ENCODE results near the gene ELP4. TPM values are rescaled to one million over a fixed set of nuclear protein-coding genes. Genes with fewer than 3 reads are reported as not detected.

The ELP4 gene
- total and polyA plus RNA-seq, 2 donors (not counting 1 experiment from before 2014, with no cell fraction given), result 7.1 to 31.3 TPM

DNA sequence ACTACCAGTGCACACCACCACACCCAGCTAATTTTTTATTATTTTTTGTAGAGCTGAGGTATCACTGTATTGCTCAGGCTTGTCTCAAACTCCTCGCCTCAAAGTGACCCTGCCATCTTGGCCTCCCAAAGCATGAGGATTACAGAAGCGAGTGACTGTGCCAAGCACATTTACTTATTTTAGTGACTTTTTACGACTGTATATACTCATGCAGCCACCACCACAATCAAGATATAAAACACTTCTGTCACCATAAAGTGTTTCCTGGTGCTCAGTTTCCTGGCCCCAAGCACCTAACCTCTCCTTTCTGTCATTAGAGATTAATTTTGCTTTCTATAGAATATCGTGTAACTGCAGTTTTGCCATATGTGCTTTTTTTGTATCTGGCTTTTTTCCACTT, 25.9 kb downstream of the ELP4 start:
- H3K4me3 ChIP-seq (ENCODE audit: control extremely low read depth in 1 of 5, extremely low read depth in 1 of 5, insufficient read depth in 1 of 5, low read depth in 2 of 5, low read length in 4 of 5), result no peak overlapping the region
- no peak overlapping the region for H3K9ac ChIP-seq (ENCODE audit: low read length)
- H3K4me2 ChIP-seq (replicated peaks; ENCODE audit: low read depth, low read length, poor library complexity, severe bottlenecking), result no peak overlapping the region
- Mint-ChIP-seq H3K4me3 (no peak overlapping the region), H3K27me3 (no peaks in the 10 kb centered on the region), H3K27ac (no peak overlapping the region), H3K4me1 (no peaks in the 10 kb centered on the region), H3K9me3 (ENCODE audit: insufficient read depth) (no peaks in the 10 kb centered on the region)
- H3K9me3 ChIP-seq (ENCODE audit: control extremely low read depth in 1 of 3, control insufficient read depth in 2 of 3, insufficient read depth in 1 of 3, low read length in 2 of 3), result peaks cover 0 to 6% (median 0%) of the 10 kb centered on the region in 3 donors
- POLR2A ChIA-PET, result no interaction called here
- ATAC-seq (ENCODE audit: low read depth) (no peak), DNase-seq (no peak)
- no peaks in the 10 kb centered on the region for H3K36me3 ChIP-seq (replicated peaks in 1 of 2; ENCODE audit: control extremely low read depth in 1 of 2, control insufficient read depth in 1 of 2, extremely low read depth in 1 of 2, insufficient read depth in 2 of 2, low read length in 1 of 2)
- CTCF ChIA-PET, result no interaction called here
- TF ChIP-seq, protein P1, sequence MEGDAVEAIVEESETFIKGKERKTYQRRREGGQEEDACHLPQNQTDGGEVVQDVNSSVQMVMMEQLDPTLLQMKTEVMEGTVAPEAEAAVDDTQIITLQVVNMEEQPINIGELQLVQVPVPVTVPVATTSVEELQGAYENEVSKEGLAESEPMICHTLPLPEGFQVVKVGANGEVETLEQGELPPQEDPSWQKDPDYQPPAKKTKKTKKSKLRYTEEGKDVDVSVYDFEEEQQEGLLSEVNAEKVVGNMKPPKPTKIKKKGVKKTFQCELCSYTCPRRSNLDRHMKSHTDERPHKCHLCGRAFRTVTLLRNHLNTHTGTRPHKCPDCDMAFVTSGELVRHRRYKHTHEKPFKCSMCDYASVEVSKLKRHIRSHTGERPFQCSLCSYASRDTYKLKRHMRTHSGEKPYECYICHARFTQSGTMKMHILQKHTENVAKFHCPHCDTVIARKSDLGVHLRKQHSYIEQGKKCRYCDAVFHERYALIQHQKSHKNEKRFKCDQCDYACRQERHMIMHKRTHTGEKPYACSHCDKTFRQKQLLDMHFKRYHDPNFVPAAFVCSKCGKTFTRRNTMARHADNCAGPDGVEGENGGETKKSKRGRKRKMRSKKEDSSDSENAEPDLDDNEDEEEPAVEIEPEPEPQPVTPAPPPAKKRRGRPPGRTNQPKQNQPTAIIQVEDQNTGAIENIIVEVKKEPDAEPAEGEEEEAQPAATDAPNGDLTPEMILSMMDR (IDR thresholded peaks at IDR 0.05), result no peak
- TF ChIP-seq EZH2 (IDR thresholded peaks at IDR 0.05; ENCODE audit: borderline replicate concordance, insufficient read depth, low read depth, low read length, poor library complexity, severe bottlenecking), result no peak
- intact Hi-C loops (cut with micrococcal nuclease), result no loop called here
- H3K27me3 ChIP-seq (replicated peaks in 1 of 4; ENCODE audit: control extremely low read depth in 1 of 4, control insufficient read depth in 3 of 4, insufficient read depth in 4 of 4, low read length in 3 of 4), result no peaks in the 10 kb centered on the region
- 93% methylated on average over 3 of the region's 4 CpGs for WGBS (ENCODE audit: insufficient coverage)
- H4K20me1 ChIP-seq (ENCODE audit: control insufficient read depth, insufficient read depth, low read length, poor library complexity, severe bottlenecking), result no peaks in the 10 kb centered on the region
- H3K79me2 ChIP-seq (ENCODE audit: control insufficient read depth, insufficient read depth, low read length), result no peaks in the 10 kb centered on the region
- no peak overlapping the region for H2AFZ ChIP-seq (ENCODE audit: insufficient read depth, low read depth, low read length, poor library complexity, severe bottlenecking)
- H3K27ac ChIP-seq (ENCODE audit: low read length in 2 of 2), result no peak overlapping the region
- H3K4me1 ChIP-seq (ENCODE audit: control insufficient read depth in 2 of 2, insufficient read depth in 2 of 2, low read length in 2 of 2), result no peaks in the 10 kb centered on the region

DNA sequence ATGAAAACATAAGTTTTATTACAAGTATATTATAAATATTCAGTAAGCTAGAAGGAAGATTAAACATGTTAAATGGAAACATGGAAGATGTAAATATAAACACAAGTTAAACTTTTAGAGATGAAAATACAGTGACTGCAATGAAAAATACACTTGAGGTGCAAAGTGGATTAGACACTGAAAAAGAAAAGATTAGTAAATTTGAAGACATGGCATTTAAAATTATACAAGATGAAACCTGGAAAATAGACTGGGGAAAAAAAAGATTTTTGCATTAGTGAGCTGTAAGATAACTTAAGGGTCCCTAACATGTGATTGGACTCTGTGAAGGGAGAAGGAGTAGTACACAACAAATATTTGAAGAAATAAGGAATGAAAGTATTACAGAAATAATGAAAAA, 33.3 kb downstream of the ELP4 start:
- POLR2A ChIA-PET, result no interaction called here
- H3K9me3 ChIP-seq (ENCODE audit: control extremely low read depth in 1 of 3, control insufficient read depth in 2 of 3, insufficient read depth in 1 of 3, low read length in 2 of 3), result no peaks in the 10 kb centered on the region
- H3K9ac ChIP-seq (ENCODE audit: low read length), result no peak overlapping the region
- H3K79me2 ChIP-seq (ENCODE audit: control insufficient read depth, insufficient read depth, low read length), result no peaks in the 10 kb centered on the region
- no peak overlapping the region for H3K27ac ChIP-seq (ENCODE audit: low read length in 2 of 2)
- ATAC-seq (ENCODE audit: low read depth), result no peak
- CTCF ChIA-PET, result no interaction called here
- H3K27me3 ChIP-seq (replicated peaks in 1 of 4; ENCODE audit: control extremely low read depth in 1 of 4, control insufficient read depth in 3 of 4, insufficient read depth in 4 of 4, low read length in 3 of 4), result no peaks in the 10 kb centered on the region
- intact Hi-C loops (cut with micrococcal nuclease), result no loop called here
- no peak for DNase-seq
- no peak overlapping the region for H3K4me3 Mint-ChIP-seq
- H3K27ac Mint-ChIP-seq, result no peak overlapping the region
- no peaks in the 10 kb centered on the region for H3K4me1 ChIP-seq (ENCODE audit: control insufficient read depth in 2 of 2, insufficient read depth in 2 of 2, low read length in 2 of 2)
- H4K20me1 ChIP-seq (ENCODE audit: control insufficient read depth, insufficient read depth, low read length, poor library complexity, severe bottlenecking), result no peaks in the 10 kb centered on the region
- no peak overlapping the region for H3K4me3 ChIP-seq (ENCODE audit: control extremely low read depth in 1 of 5, extremely low read depth in 1 of 5, insufficient read depth in 1 of 5, low read depth in 2 of 5, low read length in 4 of 5)
- peaks cover 1 to 12% of the 10 kb centered on the region in 2 experiments for H3K36me3 ChIP-seq (replicated peaks in 1 of 2; ENCODE audit: control extremely low read depth in 1 of 2, control insufficient read depth in 1 of 2, extremely low read depth in 1 of 2, insufficient read depth in 2 of 2, low read length in 1 of 2)
- no peak overlapping the region for H3K4me2 ChIP-seq (replicated peaks; ENCODE audit: low read depth, low read length, poor library complexity, severe bottlenecking)
- no peaks in the 10 kb centered on the region for H3K27me3 Mint-ChIP-seq
- no peaks in the 10 kb centered on the region for H3K4me1 Mint-ChIP-seq
- peaks cover 2% of the 10 kb centered on the region for H3K9me3 Mint-ChIP-seq (ENCODE audit: insufficient read depth)
- no peak for TF ChIP-seq EZH2 (IDR thresholded peaks at IDR 0.05; ENCODE audit: borderline replicate concordance, insufficient read depth, low read depth, low read length, poor library complexity, severe bottlenecking)
- TF ChIP-seq, protein P1 (IDR thresholded peaks at IDR 0.05), result no peak
- H2AFZ ChIP-seq (ENCODE audit: insufficient read depth, low read depth, low read length, poor library complexity, severe bottlenecking), result no peak overlapping the region

Measured in B cell (primary cell).